ENCODE data around the gene CHD3.

The CHD3 gene

GRCh38 chr17:7888184-7888920, at the start of gene CHD3:
CHD3 (plus strand) TSS chr17:7888789; CDS start chr17:7889001, 212 bp downstream.
- peak in 1 of 2 experiments; percentile 57 for DNase-seq (ENCODE audit: low read depth in 2 of 2)

- no peak for DNase-seq (ENCODE audit: low read depth in 2 of 2)
Measured at GRCh38 chr17:7839190-7839875, 49.3 kb upstream of the CHD3 start.

GRCh38 chr17:7839876-7840261, 48.7 kb upstream of the CHD3 start:
- no peak for DNase-seq (ENCODE audit: low read depth in 2 of 2)

- DNase-seq (ENCODE audit: low read depth in 2 of 2): no peak
Measured at GRCh38 chr17:7840441-7840840, 48.1 kb upstream of the CHD3 start.

GRCh38 chr17:7840875-7841274, 47.7 kb upstream of the CHD3 start:
- DNase-seq (ENCODE audit: low read depth in 2 of 2): no peak

GRCh38 chr17:7841396-7841914, 47.1 kb upstream of the CHD3 start:
- peak; percentile 84 to 87 for DNase-seq (ENCODE audit: low read depth in 2 of 2)

- peak; percentile 78 to 81 for DNase-seq (ENCODE audit: low read depth in 2 of 2)
Measured at GRCh38 chr17:7841915-7842379, 46.6 kb upstream of the CHD3 start.

GRCh38 chr17:7842380-7843256, 46.0 kb upstream of the CHD3 start:
- DNase-seq (ENCODE audit: low read depth in 2 of 2): peak; percentile 88 to 95

- no peak for DNase-seq (ENCODE audit: low read depth in 2 of 2)
Measured at GRCh38 chr17:7843257-7843535, 45.4 kb upstream of the CHD3 start.

GRCh38 chr17:7843536-7844291, 44.9 kb upstream of the CHD3 start:
- DNase-seq (ENCODE audit: low read depth in 2 of 2): peak; percentile 71 to 85

- DNase-seq (ENCODE audit: low read depth in 2 of 2): peak; percentile 71 to 81
Measured at GRCh38 chr17:7844292-7845154, 44.1 kb upstream of the CHD3 start.

GRCh38 chr17:7845359-7846062, 43.1 kb upstream of the CHD3 start:
- DNase-seq (ENCODE audit: low read depth in 2 of 2): no peak

GRCh38 chr17:7846063-7846735, 42.4 kb upstream of the CHD3 start:
- DNase-seq (ENCODE audit: low read depth in 2 of 2): no peak

GRCh38 chr17:7846765-7847661, 41.6 kb upstream of the CHD3 start:
- DNase-seq (ENCODE audit: low read depth in 2 of 2): no peak

GRCh38 chr17:7848131-7848579, 40.4 kb upstream of the CHD3 start:
- DNase-seq (ENCODE audit: low read depth in 2 of 2): no peak

- DNase-seq (ENCODE audit: low read depth in 2 of 2): no peak
Measured at GRCh38 chr17:7848739-7849129, 39.9 kb upstream of the CHD3 start.

- no peak for DNase-seq (ENCODE audit: low read depth in 2 of 2)
Measured at GRCh38 chr17:7849130-7849750, 39.3 kb upstream of the CHD3 start.
